ENCODE measurements around the gene FOXC1.

FOXC1 gene

DNA sequence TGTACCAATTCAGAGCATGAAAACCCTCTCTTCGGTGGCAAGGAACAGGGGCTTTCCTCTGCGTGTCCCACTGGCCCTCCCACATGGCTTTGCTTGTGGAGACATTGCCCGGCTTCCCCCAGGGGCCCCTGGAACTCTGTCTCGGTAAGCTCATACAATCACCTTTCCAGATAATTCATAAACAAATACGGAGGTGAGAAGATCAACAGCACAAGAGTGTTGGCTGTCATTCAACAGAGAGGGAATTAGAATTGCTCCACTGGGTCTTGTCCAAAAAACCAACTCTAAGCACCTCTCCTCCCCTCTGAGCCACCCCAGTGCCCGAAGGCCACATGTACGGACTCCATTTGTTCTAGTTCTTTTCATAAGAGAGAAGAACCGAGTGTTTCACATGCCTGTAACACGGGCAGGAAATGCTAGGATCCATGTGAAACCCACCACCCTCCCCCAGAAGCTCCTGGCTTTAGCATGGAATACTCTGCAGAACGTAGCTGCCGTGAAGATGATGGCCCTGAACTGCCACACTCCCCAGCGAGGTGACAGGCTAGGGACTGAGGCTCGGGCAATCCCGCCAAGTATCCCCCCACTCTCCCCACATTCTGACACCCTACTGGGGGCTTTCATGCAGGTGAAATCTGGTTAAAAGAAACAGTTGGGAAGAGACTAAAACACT, 24.6 kb upstream of the FOXC1 start:
- no peak for DNase-seq (ENCODE audit: low read depth)

DNA sequence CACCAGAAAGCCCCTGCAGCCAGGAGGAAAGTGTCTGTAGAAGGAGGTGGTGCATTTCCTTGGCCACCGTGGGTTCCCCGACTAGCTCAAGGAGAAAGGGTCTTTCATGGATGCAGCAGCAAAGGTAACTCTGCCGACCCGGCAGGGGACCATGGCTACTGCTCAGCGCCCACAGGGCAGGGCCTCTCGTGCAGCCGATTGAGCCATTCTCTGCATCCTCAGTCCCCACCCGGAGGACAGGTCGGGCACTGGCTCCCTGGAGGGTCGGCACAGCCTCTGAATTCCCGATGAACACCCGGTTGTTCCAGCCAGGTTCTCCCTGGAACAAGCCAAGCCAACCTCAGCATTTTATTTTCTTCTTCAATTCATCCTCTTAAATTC, 24.1 kb upstream of the FOXC1 start:
- no peak for DNase-seq (ENCODE audit: low read depth)

DNA sequence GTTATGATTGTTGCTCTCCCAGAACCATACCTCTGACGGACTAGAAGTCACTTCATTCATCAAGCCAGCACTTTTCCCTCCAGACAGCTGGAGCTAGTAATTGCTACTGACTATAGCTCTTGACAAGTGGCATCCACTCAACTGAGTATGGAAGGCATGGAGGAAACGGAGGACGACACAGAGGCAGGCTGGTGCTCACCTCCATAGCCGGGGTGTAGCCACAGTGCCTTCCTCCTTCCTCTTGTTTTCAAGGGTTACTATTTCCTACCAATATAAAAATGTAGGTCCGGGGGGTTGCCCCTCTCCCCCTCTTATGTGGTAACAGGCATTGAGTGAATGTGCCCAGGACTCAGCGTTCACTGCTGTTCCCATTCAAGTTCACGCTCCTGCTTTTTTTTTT, 23.5 kb upstream of the FOXC1 start:
- no peak for DNase-seq (ENCODE audit: low read depth)

DNA sequence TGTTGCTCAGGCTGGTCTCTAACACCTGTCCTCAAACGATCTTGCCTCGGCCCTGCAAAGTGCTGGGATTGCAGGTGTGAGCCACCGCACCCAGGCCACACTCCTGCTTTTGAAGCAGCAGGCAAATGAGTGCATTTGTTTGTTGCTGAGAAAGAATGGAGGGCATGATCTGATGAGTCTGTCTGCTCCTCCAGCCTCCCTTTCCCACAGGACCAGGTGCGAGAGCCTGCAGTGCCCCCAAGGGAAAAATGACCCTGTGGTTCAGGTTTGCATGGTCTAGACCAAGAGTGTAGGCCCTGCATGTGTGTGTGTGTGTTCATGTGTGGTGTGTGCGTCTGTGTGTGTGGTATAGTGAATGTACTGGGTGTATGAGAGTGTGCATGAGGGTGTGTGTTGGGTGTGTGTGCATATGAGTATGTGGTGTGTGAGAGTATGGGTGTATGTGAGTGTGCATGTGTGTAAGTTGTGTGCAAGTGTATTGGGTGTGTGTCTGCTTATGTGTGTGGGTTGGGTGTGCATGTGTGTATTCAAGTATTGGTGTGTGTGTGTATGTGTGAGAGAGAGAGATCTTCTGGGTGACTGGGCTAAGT, 22.8 kb upstream of the FOXC1 start:
- DNase-seq (ENCODE audit: low read depth), result no peak

DNA sequence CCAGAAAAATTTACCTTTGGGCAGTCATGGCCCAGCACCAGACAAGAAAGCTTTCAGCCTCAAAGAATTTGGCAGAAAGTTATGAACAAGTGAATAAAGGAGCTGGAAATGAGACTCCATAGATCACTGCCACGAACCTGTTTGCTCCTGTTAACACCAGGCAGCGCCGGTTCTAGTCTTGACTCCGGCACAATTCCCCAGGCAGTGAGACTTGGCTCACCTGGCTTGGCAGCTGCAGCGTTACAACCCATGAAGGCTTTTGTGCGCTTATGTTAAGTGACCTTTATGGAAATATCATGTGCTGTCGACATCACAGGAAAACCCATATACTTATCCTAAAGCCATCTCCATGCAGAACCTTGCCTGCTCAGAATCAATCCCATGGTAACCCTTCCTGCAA, 22.2 kb upstream of the FOXC1 start:
- DNase-seq (ENCODE audit: low read depth), result no peak

DNA sequence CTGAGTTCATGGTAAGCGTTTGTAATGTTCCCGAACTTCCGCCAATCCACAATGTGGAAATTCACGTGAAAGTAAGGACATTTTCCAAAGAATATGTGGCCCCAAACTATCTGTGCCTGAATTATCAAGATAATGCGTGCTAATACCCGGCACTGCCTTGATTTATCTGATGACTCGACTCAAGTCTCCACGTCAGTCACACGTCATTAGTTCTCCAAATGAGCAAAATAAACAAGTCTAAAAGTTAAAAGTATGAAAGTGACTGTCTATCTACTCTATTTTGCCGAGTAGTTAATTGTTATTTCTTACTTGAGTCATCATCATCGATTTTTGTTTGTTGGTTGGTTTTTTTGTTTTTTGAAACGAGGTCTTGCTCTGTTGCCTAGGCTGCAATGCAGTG, 21.7 kb upstream of the FOXC1 start:
- no peak for DNase-seq (ENCODE audit: low read depth)

DNA sequence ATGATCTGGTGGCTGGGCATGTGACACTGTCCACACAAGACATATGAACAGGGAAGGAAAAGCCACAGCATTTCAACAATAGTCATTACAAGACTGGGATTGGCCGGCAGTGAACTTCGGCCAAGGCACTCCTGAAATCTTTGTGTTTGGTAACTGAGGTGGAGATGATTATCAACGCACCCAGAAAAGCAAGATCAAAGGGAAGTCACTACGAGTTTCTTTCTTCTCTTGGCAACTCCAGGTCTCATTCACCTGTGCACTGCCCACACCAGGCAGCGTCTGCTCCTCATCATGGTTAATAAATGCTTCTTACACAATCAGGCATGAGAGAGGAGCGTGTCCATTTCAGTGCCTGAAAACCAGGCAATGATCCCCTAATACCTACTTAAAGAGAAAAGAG, 20.5 kb upstream of the FOXC1 start:
- no peak for DNase-seq (ENCODE audit: low read depth)

DNA sequence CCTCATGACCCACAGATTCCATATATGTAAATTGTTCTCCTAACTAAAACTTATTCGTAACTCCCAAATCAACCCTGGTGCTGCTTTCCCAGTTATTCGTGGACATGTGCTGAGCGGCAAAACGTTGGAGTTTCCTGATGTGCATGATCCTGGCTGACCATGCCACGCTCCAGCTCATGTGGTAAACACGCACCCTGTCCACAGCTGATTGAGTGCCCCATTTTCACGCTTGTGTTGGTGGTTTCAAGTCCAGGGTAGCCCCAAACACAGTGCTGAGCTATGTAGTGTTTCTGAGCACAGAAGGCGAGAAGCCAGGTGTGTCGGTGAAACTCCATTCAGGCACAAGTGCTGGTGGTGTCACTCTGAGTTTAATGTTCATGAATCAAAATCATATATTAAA, 19.1 kb upstream of the FOXC1 start:
- DNase-seq (ENCODE audit: low read depth), result no peak

DNA sequence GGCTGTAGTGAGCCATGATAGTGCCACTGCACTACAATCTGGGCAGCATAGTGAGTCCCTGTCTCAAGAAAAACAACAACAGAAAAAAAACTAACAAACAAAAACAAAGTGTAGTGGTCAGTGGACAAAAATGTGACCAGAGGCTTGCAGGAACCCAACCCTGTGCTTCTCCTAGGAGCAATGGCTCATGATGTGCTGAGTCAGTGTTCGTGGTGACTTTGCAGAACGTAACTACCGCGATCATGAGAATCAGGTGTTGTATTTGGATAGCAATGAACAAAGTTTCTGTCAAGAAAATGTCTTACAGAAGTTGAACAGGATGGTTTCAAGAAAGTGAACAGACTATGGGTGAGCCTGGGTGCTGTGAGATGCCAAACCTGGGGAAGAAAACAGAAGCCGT, 18.5 kb upstream of the FOXC1 start:
- no peak for DNase-seq (ENCODE audit: low read depth)

DNA sequence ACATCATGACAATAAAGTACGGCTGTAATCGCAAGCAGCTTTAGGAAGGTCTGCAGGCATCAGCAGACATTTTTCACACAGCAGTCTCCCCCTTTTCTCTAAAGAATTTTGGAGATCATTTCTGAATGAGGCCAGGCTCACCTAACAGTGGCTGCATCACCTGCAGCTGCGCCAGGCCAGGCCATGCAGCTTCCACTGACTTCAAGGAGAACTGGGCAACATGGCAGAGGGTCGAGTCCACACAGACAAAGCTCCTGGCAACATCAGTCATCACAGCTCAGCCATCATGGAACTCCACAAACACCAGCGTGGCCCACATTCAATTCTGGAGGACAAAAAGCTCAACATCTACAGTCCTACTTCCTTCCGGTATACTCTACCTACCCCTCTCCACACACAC, 17.8 kb upstream of the FOXC1 start:
- DNase-seq (ENCODE audit: low read depth), result no peak

DNA sequence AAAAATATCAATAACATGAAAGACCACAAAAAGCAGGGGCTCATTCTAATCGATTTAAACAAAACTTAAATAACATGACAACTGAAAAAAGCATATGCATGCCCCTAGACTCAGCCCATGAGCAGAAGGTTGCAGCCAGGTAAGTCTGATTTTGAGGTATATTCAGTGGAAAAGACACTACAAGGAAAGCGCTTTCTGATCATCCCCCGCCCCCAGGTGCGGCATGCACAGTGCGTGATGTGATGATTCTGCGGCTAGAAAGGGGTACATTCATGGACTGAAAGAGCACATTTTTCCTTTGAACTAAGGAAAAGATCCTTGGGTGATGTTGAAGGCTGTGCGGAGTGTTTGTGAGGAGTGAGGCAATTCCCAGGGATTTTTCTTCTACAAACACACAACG, 16.9 kb upstream of the FOXC1 start:
- no peak for DNase-seq (ENCODE audit: low read depth)

DNA sequence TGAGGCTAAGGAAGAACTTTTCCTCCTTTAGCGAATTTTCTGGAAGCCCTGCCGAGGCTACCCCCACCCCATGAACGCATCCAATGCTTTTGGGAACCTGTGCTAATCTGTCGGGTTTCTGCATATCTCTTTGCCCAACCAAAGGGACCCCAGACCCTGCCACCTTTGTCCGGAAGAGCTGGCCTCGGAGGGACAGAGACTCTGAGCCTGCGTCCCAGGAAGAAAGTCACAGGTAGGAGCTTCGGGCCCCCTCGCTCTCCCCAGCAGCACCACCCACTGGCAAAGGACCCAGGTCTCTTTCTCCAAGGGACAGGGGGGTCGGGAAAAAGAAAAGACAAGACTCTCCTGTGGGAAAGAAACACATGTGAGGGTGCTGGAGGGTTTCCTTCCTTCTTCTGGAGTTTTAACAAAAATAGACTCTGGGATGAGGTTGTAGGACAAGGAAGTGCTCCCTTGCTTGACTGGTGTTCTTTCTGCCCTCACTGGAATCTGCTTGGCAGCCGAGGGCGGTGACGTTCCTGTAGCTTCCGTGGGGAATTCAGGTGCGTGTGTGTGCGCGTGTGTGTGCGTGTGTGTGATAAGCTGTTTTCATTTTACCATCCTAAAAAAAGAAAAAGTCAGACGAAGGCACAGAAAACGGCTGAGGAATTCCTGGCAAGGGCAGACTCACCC, 16.3 kb upstream of the FOXC1 start:
- no peak for DNase-seq (ENCODE audit: low read depth)

DNA sequence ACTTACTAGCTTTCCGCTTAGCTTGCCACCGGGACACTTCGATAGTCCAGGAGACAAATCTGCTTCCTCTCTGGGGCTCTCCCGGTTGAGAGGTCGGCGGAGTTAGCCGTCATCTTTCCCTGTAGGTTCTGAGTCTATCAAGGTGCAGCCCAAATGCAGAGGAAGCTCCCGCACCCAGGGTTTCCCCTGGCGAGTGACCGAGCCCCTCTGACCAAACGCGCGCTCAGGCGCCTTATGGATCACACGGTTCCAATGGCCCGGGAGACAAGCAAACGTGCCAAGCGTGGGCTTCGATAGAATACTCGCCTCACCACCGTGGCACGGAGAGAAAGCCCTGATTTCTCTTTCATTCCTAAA, 15.8 kb upstream of the FOXC1 start:
- no peak for DNase-seq (ENCODE audit: low read depth)

DNA sequence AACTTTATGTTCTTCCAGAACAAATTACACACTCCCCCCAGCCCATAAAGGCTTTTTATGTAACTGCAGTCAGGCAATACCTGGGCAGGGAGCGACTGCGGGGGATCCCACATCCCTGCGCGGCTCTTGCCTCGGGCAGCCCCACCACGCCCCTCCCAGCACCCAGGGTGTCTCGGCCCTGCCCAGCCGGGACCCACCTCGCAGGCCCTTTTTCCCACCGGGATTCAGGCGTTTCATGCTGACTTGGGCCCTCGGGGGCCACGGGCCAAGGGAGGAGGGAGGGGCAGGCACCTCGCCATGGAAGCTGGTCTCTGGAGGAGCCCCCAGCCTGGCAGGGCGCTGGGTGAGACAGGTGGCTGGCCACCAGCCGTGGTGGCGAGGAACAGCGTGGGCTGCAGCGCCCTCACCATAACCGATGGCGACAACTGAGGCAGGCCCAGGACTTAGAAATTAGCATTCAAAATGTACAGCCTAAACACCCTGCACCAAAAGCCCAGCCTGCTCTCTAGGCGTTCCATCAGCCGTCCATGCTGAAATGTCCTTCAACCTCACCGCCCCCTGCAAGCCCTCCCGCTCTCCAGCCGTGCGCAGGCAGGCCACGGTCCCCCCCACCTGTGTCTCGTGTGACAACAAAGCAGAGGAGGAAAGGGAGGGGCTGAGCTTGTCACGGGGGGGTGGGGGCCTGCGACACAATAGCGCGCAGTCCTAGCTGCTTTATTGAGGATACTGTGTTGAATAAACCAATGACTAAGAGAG, 15.1 kb upstream of the FOXC1 start:
- no peak for DNase-seq (ENCODE audit: low read depth)

DNA sequence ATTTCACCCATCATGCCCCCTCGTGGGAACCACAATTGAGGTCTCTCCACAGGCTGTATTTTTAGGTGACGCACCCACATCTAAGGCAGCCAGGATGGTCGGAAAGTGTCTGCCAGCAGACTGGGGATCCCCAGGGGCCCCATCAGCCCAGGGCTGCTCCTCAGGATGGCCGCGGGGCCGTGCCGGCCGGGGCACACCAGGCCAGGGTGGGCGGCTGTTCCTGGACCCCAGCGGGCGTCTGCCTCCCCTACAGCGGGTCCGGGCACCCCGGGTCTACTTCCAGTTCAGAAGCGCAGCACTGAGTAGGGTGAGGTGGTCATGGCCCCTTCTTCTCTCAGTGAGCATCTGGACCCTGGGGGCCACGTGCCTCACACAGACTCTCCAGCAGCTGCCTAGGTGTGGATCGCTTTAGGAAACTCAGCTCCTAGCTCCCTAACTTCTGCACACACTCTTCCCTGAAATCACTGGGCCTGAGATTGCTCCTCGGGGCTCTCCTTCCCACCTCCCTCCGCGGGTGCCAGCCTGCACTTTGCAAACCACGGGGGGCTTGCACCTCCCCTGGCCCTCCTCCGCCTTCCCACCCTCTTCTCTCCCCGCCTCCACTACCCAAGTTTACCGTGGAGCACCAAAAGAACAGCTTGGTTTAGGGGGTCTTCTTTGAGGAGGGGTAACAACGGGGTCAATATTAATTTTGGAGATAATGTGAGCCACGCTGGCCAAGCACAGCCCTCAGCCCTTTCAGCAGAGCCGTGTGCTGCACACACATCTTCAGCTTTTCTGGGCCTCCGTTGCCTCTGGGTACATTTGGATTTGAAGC, 14.2 kb upstream of the FOXC1 start:
- DNase-seq (ENCODE audit: low read depth), result no peak

DNA sequence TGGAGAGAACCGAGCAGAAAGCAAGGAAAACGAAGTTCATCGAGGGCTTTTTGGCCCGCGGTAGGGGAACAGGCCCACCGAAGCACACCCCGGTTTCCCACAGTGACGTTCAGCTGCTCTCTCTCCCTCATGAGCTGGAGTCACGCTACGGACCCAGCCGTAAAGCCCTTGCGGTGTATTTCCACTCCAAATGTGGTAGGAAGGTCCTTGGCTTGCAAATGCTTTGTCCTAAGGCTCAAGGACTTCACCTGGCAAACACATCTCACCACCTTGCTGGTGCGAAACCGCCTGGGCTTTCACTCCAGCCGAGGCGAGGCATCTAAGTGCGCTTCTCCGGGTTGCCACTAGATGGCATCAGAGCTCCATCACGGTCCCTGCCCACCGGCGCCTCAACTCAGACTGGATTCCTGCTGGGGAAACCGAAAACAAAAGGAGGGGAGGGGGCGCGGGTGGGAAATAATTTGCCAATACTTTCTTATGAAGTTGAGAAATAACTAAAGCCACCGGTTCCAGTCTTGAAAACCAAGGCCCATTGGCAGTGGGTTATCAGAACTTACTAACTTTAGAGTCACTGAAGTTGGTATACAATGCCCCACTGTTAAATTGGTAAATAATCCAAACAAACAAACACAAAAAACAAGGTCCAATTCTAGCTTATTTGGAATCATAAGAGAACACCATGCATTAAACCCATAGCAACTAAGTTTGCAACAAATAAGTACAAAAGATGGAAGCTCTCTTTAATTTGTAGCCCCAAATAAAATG, 13.4 kb upstream of the FOXC1 start:
- peak; percentile 46 for DNase-seq (ENCODE audit: low read depth)

DNA sequence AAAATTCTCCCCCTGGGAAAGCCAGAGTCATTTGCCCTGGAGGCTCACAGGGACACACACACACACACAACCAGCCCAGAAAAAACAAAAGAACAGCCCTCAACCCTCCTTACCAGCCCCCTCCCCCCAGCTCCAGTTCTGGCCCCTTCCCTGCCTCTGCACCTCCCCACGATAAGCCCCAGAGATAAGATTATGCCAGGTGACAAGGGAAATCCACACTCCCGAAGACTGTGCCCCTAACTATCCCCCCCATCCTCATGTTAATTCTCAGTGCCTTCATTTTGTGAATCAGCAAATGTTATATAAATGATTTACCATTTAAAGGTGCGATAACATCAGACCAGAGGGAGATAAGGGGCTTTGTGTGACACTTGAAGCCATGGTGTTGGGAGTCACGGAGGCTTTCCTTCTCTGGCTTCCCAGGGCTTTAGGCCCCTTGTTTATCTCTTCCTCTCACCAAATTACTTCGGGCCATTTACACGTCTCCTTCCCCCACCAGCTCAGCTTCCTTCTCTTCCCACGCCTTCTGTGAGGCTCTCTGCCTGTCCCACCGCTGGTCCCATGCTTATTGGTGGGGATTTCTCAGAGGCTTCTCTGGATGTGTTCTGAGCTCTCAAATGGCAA, 12.5 kb upstream of the FOXC1 start:
- DNase-seq (ENCODE audit: low read depth), result no peak

DNA sequence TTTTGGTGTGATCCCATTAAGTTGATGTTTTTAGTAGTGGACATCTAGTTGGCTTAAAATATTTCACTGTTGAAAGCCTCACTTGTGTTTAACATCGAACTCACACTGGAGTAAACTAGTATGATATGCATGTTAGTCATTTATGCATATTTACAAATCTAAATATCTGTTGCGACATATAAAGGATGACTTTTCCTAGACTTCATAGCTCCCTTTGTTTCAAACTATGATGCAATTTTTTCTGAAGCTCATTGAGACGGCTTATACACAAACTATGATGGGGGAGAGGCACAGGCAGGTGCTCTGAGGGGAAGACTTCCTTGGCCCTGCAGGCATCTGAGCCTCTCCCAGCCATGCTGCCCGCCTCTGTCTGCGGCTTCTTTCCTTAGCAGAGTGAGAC, 11.8 kb upstream of the FOXC1 start:
- DNase-seq (ENCODE audit: low read depth), result no peak

DNA sequence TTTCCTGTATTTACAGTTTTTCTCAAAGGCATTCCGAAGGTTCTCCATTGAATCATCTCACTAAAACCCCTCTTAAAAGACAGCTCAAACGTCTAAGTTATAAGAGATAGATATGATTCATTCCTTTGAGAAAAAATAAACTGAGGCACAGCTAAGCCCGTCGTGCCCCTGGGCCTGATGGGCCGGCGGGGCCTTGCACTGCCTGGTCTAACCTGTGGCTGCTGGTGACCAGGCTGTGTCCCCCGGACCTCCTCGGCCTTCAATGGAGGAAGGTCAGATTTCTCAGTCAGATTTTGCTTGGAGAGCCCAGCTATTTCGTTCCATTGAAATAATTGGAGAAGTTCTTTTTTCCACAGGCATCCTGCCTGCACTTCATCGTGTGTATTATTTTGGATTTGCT, 11.3 kb upstream of the FOXC1 start:
- no peak for DNase-seq (ENCODE audit: low read depth)

DNA sequence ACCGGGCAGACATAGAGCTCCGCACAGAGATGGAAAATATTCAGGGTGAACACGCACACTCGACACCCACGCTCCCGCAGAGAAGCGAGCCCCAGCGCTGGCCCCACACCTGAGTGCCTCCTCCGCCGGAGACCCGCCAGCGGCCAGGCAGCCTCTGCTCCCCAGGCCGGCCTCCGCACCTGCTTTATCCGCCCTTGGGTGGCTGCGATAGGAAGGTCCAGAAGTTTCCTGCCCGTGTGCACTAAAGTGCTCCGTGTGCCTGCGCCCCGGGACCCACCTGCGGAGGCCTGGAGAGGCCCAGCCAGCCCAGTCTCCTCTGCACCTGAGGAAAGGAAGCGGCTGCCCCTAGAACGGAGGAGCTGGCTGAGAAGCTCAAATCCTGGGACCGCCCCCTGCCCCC, 10.8 kb upstream of the FOXC1 start:
- DNase-seq (ENCODE audit: low read depth), result no peak

DNA sequence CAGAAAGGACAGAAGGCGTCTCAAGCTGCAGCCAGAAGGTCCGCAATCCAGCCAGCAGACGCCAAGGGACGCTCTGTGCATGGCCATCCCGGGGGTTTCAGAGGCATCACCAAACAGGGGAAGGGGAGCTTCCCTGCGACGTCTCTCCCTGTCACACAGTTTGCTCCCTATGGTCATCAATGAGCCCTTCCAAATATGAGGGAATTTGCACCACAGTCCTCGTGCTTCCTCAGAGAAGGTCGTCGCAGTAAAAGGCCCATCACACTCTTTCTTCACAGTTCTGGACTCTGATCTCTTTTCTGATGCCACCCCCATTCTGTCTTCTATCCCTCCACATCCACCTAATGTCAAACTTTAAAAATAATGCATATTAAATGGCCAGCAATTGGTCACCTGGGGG, 10.2 kb upstream of the FOXC1 start:
- DNase-seq (ENCODE audit: low read depth), result no peak

All from T follicular helper cell (primary cell).